Thyroid gland (tissue), 4 donors: Measurements from ENCODE around the gene EXD1. TPM values are rescaled to one million over a fixed set of nuclear protein-coding genes. Genes with fewer than 3 reads are reported as not detected.

ENCODE experiments used
- DNase-seq, 2 donors: peaks; one replicate each; pipeline ENCODE4 v3.0.0-alpha.2; 2019
- H3K27ac ChIP-seq, 3 donors: fragments of 200-600 bp; sonication (generic); 1 replicate in 2 of 3; 2 replicates in 1 of 3; pipeline ENCODE4 v1.5.1; 2016 to 2019; ENCODE audit warnings: mild to moderate bottlenecking in 1 of 3, moderate library complexity in 1 of 3
- H3K27me3 ChIP-seq: fragments of 200-600 bp; sonication (generic); one replicate; pipeline ENCODE4 v1.5.1; 2019
- H3K36me3 ChIP-seq, 2 donors: fragments of 200-600 bp; sonication (generic); one replicate each; pipeline ENCODE4 v1.5.1; 2016 to 2019
- H3K4me1 ChIP-seq, 2 donors: fragments of 200-600 bp; sonication (generic); one replicate each; pipeline ENCODE4 v1.5.1; 2017 to 2019
- H3K4me3 ChIP-seq, 3 donors: fragments of 200-600 bp; sonication (generic); replicated peaks in 1 of 3; 1 replicate in 2 of 3; 2 replicates in 1 of 3; pipeline ENCODE4 v1.5.1; 2016; ENCODE audit warnings: mild to moderate bottlenecking in 1 of 3
- H3K9me3 ChIP-seq: fragments of 200-600 bp; sonication (generic); one replicate; pipeline ENCODE4 v1.5.1; 2017
- CTCF ChIP-seq, 6 experiments: fragments of 200-600 bp in 3 of 6; fragments of 450-650 bp in 3 of 6; sonication (generic) in 3 of 6; IDR thresholded peaks; one replicate each; pipeline ENCODE4 v1.5.1; 2016 to 2019; ENCODE audit warnings: antibody characterized with exemption in 6 of 6, mild to moderate bottlenecking in 2 of 6, inconsistent platforms in 1 of 6, moderate library complexity in 1 of 6
- POLR2A ChIP-seq, 2 donors: fragments of 450-650 bp; IDR thresholded peaks; one replicate each; pipeline ENCODE4 v1.6.1; 2017; ENCODE audit warnings: antibody characterized with exemption in 2 of 2, mild to moderate bottlenecking in 2 of 2, moderate library complexity in 1 of 2
- WGBS, 2 donors: methylation state at CpG; one replicate each; pipeline ENCODE4 v1.1.5; 2017; 5-methylcytosine and 5-hydroxymethylcytosine counted together
- intact Hi-C: fragments of 100-400 bp; cut with DNase I; formaldehyde crosslinking; loops from one replicate; pipeline ENCODE4 v1.15.1; 2023
- total RNA-seq, 4 donors: library from RNA; depleted of rRNA; stranded (reverse); fragments of >200 nt; gene quantifications; one replicate each; pipeline ENCODE4 v1.2.3, GENCODE V29; 2016

The EXD1 gene
- total RNA-seq, 4 donors from 2014 or later: 0.13 TPM; not detected in 3

GRCh38 chr15:41207687-41208448, 22.7 kb downstream of the EXD1 start:
- TF ChIP-seq POLR2A (IDR thresholded peaks at IDR 0.05) (no peak), CTCF (IDR thresholded peaks at IDR 0.05) (no peak)
- DNase-seq: no peak
- 57 to 70% methylated on average over 5 of the region's 5 CpGs for WGBS, 2 donors

GRCh38 chr15:41205315-41205714, 25.2 kb downstream of the EXD1 start:
- H3K36me3 ChIP-seq: no peaks in the 10 kb centered on the region
- DNase-seq: no peak
- WGBS, 2 donors: 68 to 71% methylated on average over 3 of the region's 3 CpGs
- no peaks in the 10 kb centered on the region for H3K27me3 ChIP-seq
- H3K4me1 ChIP-seq: no peaks in the 10 kb centered on the region
- intact Hi-C loops: no loop called here
- TF ChIP-seq CTCF (IDR thresholded peaks at IDR 0.05) (no peak), POLR2A (IDR thresholded peaks at IDR 0.05) (no peak)
- H3K4me3 ChIP-seq: no peak overlapping the region
- no peak overlapping the region for H3K27ac ChIP-seq
- no peaks in the 10 kb centered on the region for H3K9me3 ChIP-seq

More at GRCh38 chr15:41207687-41208448, 22.7 kb downstream of the EXD1 start:
- no peak overlapping the region for H3K4me3 ChIP-seq
- H3K27me3 ChIP-seq: no peaks in the 10 kb centered on the region
- H3K27ac ChIP-seq: no peak overlapping the region
- no peaks in the 10 kb centered on the region for H3K36me3 ChIP-seq
- intact Hi-C loops: no loop called here
- H3K9me3 ChIP-seq: no peaks in the 10 kb centered on the region
- H3K4me1 ChIP-seq: no peaks in the 10 kb centered on the region

- TF ChIP-seq POLR2A (IDR thresholded peaks at IDR 0.05) (no peak), CTCF (IDR thresholded peaks at IDR 0.05) (no peak)
- 93 to 95% methylated on average over 7 of the region's 7 CpGs for WGBS, 2 donors
- no peaks in the 10 kb centered on the region for H3K4me1 ChIP-seq
- H3K27me3 ChIP-seq: no peaks in the 10 kb centered on the region
- no peaks in the 10 kb centered on the region for H3K9me3 ChIP-seq
- no peaks in the 10 kb centered on the region for H3K36me3 ChIP-seq
- DNase-seq: no peak
- intact Hi-C loops: no loop called here
- H3K4me3 ChIP-seq: no peak overlapping the region
- H3K27ac ChIP-seq: no peak overlapping the region
These were observed 27.2 kb downstream of the EXD1 start for GRCh38 chr15:41203395-41203794.

- Histone ChIP-seq H3K36me3 (no peaks in the 10 kb centered on the region), H3K27ac (no peak overlapping the region), H3K4me1 (no peaks in the 10 kb centered on the region), H3K9me3 (no peaks in the 10 kb centered on the region), H3K27me3 (no peaks in the 10 kb centered on the region), H3K4me3 (no peak overlapping the region)
- DNase-seq: no peak
- intact Hi-C loops: no loop called here
- no peak for TF ChIP-seq POLR2A (IDR thresholded peaks at IDR 0.05)
- no peak for TF ChIP-seq CTCF (IDR thresholded peaks at IDR 0.05)
These were observed 31.1 kb downstream of the EXD1 start for GRCh38 chr15:41199470-41199869.

- H3K36me3 ChIP-seq: no peaks in the 10 kb centered on the region
- TF ChIP-seq CTCF (IDR thresholded peaks at IDR 0.05): no peak
- TF ChIP-seq POLR2A (IDR thresholded peaks at IDR 0.05): no peak
- no peak overlapping the region for H3K4me3 ChIP-seq
- 94 to 97% methylated on average over 1 of the region's 1 CpG for WGBS, 2 donors
- no peaks in the 10 kb centered on the region for H3K9me3 ChIP-seq
- intact Hi-C loops: no loop called here
- H3K27me3 ChIP-seq: no peaks in the 10 kb centered on the region
- DNase-seq: no peak
- H3K27ac ChIP-seq: no peak overlapping the region
- H3K4me1 ChIP-seq: no peaks in the 10 kb centered on the region
These were observed 36.1 kb downstream of the EXD1 start for GRCh38 chr15:41194444-41194843.
